Mesothelial cell of epicardium (in vitro differentiated cells): ENCODE data around the gene TRABD2A. TPM values are rescaled to one million over a fixed set of nuclear protein-coding genes. Genes with fewer than 3 reads are reported as not detected.

Experiments
- DNase-seq, 2 experiments: peaks; one replicate each; pipeline ENCODE4 v3.0.0; 2021; ENCODE audit warnings: low spot score in 2 of 2; ENCODE audit not compliant: unreplicated experiment in 2 of 2
- H3K27ac Mint-ChIP-seq: 2 replicates; pipeline ENCODE4 v1.8.0; 2021; ENCODE audit warnings: mixed read lengths
- H3K27me3 Mint-ChIP-seq: 2 replicates; pipeline ENCODE4 v1.8.0; 2021; ENCODE audit warnings: low read depth, mixed read lengths
- H3K36me3 Mint-ChIP-seq: 2 replicates; pipeline ENCODE4 v1.8.0; 2021; ENCODE audit warnings: mixed read lengths
- H3K4me1 Mint-ChIP-seq: 2 replicates; pipeline ENCODE4 v1.8.0; 2021; ENCODE audit warnings: mixed read lengths
- H3K4me3 Mint-ChIP-seq: 2 replicates; pipeline ENCODE4 v1.8.0; 2021; ENCODE audit warnings: mild to moderate bottlenecking, moderate library complexity, mixed read lengths
- H3K9me3 Mint-ChIP-seq: 2 replicates; pipeline ENCODE4 v1.8.0; 2021; ENCODE audit warnings: mixed read lengths
- CTCF ChIP-seq: fragments of 200-600 bp; sonication (generic); IDR thresholded peaks from one replicate; pipeline ENCODE4 v1.5.0; 2021; ENCODE audit warnings: antibody characterized with exemption; ENCODE audit not compliant: unreplicated experiment
- total RNA-seq: library from RNA; stranded (reverse); gene quantifications from 3 replicates; pipeline ENCODE4 v1.2.1, GENCODE V29; 2021

The TRABD2A gene
- total RNA-seq, 1 donor from 2014 or later = 0.45 TPM

DNA sequence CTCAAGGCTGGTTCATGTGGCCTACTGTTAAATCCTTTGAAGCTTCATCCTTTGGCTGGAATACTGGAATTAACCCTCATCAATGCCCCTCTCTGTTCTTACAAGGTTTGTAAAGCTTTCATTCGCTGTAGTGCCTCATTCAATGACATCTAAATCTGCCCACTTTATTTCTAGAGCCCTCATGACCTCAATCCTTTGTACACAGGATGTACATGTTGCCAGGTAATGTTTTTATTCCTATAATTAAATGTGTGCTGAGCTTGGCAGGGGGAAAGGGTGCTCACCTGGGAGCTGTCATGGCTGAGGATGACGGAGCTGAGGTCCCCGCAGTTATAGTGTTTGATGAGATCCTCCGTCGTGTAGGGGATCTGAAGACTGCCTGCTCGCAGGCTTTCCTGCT lies 39.3 kb downstream of the TRABD2A start:
- no peak overlapping the region for H3K27ac Mint-ChIP-seq
- DNase-seq = no peak
- peaks cover 6% of the 10 kb centered on the region for H3K9me3 Mint-ChIP-seq
- TF ChIP-seq CTCF = no peak
- no peak overlapping the region for H3K4me3 Mint-ChIP-seq
- H3K4me1 Mint-ChIP-seq = no peaks in the 10 kb centered on the region
- no peaks in the 10 kb centered on the region for H3K36me3 Mint-ChIP-seq
- H3K27me3 Mint-ChIP-seq = peaks cover 17% of the 10 kb centered on the region

- Mint-ChIP-seq H3K36me3 (no peaks in the 10 kb centered on the region), H3K27ac (no peak overlapping the region), H3K9me3 (peaks cover 15% of the 10 kb centered on the region), H3K4me1 (no peaks in the 10 kb centered on the region), H3K4me3 (no peak overlapping the region), H3K27me3 (peaks cover 17% of the 10 kb centered on the region)
- TF ChIP-seq CTCF = no peak
- DNase-seq = no peak
Measured at GRCh38 chr2:84840306-84840705, 40.6 kb downstream of the TRABD2A start.

DNA sequence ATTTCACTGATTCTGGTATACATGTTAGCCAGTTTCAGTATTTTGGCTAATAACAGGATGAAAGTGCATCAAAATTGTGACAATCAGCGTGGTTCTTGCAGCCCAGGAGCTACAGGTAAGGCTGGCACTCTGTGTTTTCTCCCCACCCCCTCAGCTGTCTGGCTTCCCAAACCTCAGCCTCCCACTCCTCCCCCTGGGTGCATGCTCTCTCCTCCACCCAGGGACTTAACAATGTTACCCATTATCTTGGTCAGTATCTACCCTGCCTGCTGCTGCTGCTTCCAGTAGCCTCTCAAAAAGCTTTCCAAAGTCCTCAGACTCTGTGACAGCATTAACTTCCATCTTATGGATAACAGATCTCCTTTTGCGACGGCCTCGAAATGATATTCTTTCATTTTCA lies 41.0 kb downstream of the TRABD2A start:
- H3K9me3 Mint-ChIP-seq = peaks cover 18% of the 10 kb centered on the region
- H3K4me1 Mint-ChIP-seq = no peaks in the 10 kb centered on the region
- H3K27me3 Mint-ChIP-seq = peaks cover 17% of the 10 kb centered on the region

GRCh38 chr2:84838434-84839145 lies 42.3 kb downstream of the TRABD2A start:
- no peaks in the 10 kb centered on the region for H3K36me3 Mint-ChIP-seq

More for the DNA sequence above, 41.0 kb downstream of the TRABD2A start:
- Mint-ChIP-seq H3K27ac (no peak overlapping the region), H3K36me3 (no peaks in the 10 kb centered on the region), H3K4me3 (no peak overlapping the region)
- no peak for DNase-seq
- TF ChIP-seq CTCF = no peak

DNA sequence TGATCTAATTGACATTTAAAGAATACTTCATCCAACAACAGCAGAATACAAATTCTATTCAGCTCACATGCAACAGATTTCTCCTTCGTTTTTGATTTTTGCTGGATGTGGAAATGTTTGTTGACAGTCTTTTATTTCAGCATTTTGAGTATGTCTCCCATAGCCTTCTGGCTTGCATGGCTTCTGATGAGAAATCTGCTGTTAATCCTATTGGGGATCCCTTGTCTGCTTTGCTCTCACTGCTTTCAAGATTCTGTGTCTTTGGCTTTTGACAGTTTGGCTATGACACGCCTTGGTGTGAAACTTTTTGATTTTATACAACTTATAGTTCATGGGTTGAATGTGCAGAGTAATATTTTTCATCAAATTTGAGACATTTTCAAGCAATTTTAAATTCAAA lies 44.7 kb downstream of the TRABD2A start:
- no peaks in the 10 kb centered on the region for H3K36me3 Mint-ChIP-seq
- H3K9me3 Mint-ChIP-seq = peaks cover 19% of the 10 kb centered on the region
- DNase-seq = no peak
- H3K4me3 Mint-ChIP-seq = no peak overlapping the region
- no peak overlapping the region for H3K27ac Mint-ChIP-seq
- no peak for TF ChIP-seq CTCF
- H3K27me3 Mint-ChIP-seq = peaks cover 11% of the 10 kb centered on the region
- no peaks in the 10 kb centered on the region for H3K4me1 Mint-ChIP-seq

More at GRCh38 chr2:84838434-84839145, 42.3 kb downstream of the TRABD2A start:
- peaks cover 17% of the 10 kb centered on the region for H3K27me3 Mint-ChIP-seq
- no peak overlapping the region for H3K27ac Mint-ChIP-seq
- no peak for DNase-seq
- peaks cover 19% of the 10 kb centered on the region for H3K9me3 Mint-ChIP-seq
- TF ChIP-seq CTCF = no peak
- H3K4me3 Mint-ChIP-seq = no peak overlapping the region
- H3K4me1 Mint-ChIP-seq = no peaks in the 10 kb centered on the region
